SK-N-SH (cell line): ENCODE results near the gene MPPE1. TPM values are rescaled to one million over a fixed set of nuclear protein-coding genes. Genes with fewer than 3 reads are reported as not detected.

Experiments
- CTCF ChIA-PET: fragments of 300-600, 350-600 bp; formaldehyde crosslinking; extraction: SDS; loops from one replicate; lab custom pipeline; 2021; lab: Yijun Ruan, JAX
- POLR2A ChIA-PET: fragments of 350-600 bp; sonication (Branson Sonifier 250); formaldehyde crosslinking; extraction: SDS; loops from one replicate; lab custom pipeline; 2020; ENCODE audit warnings: antibody characterized with exemption, inconsistent platforms; lab: Yijun Ruan, JAX
- DNase-seq: peaks from one replicate; pipeline ENCODE4 v3.0.0; 2012
- H2AFZ ChIP-seq: fragments of 200-600 bp; sonication (generic); 2 replicates; pipeline ENCODE4 v1.8.1; 2016; ENCODE audit warnings: antibody characterized with exemption, mild to moderate bottlenecking, low read depth
- H3F3A ChIP-seq: fragments of 200-600 bp; sonication (generic); replicated peaks from 2 replicates; pipeline ENCODE3; 2016; ENCODE audit warnings: antibody characterized with exemption, mild to moderate bottlenecking; ENCODE audit not compliant: insufficient read depth
- H3K27ac ChIP-seq, 2 experiments: fragments of 200-500 bp in 1 of 2; fragments of 200-600 bp in 1 of 2; sonication (Bioruptor generic) in 1 of 2; sonication (generic), shearing (Covaris generic) in 1 of 2; 2 replicates each; pipeline versions ENCODE4 v1.5.1 to v1.6.1; 2014 to 2016; ENCODE audit warnings: low read depth in 2 of 2, inconsistent platforms in 1 of 2, low read length in 1 of 2, mild to moderate bottlenecking in 1 of 2, mixed read lengths in 1 of 2
- H3K27me3 ChIP-seq: fragments of 200-600 bp; sonication (generic), shearing (Covaris generic); 2 replicates; pipeline ENCODE4 v1.6.1; 2016; ENCODE audit warnings: mixed run types; ENCODE audit not compliant: insufficient read depth
- H3K36me3 ChIP-seq, 2 experiments: fragments of 200-500 bp in 1 of 2; fragments of 200-600 bp in 1 of 2; sonication (Bioruptor generic) in 1 of 2; sonication (generic) in 1 of 2; replicated peaks in 1 of 2; 2 replicates each; pipeline versions ENCODE3 to v1.5.1; 2014 to 2016; ENCODE audit warnings: low read length in 1 of 2, mild to moderate bottlenecking in 1 of 2; ENCODE audit not compliant: insufficient read depth in 2 of 2, control insufficient read depth in 1 of 2
- H3K4me1 ChIP-seq, 2 experiments: fragments of 200-500 bp in 1 of 2; fragments of 200-600 bp in 1 of 2; sonication (Bioruptor generic) in 1 of 2; sonication (generic), shearing (Covaris generic) in 1 of 2; 2 replicates each; pipeline versions ENCODE4 v1.5.1 to v1.6.1; 2014 to 2016; ENCODE audit warnings: low read depth in 1 of 2, low read length in 1 of 2, mixed run types in 1 of 2; ENCODE audit not compliant: insufficient read depth in 2 of 2, control insufficient read depth in 1 of 2
- H3K4me2 ChIP-seq: fragments of 200-600 bp; sonication (generic), shearing (Covaris generic); 2 replicates; pipeline ENCODE4 v1.6.1; 2017; ENCODE audit warnings: mixed run types
- H3K4me3 ChIP-seq, 2 experiments: fragments of 200-500 bp in 1 of 2; fragments of 200-600 bp in 1 of 2; sonication (Bioruptor generic) in 1 of 2; sonication (generic), shearing (Covaris generic) in 1 of 2; 2 replicates each; pipeline versions ENCODE4 v1.5.1 to v1.8.1; 2014 to 2016; ENCODE audit warnings: low read depth in 2 of 2, inconsistent platforms in 1 of 2, low read length in 1 of 2, mild to moderate bottlenecking in 1 of 2, mixed read lengths in 1 of 2, moderate library complexity in 1 of 2
- H3K79me2 ChIP-seq: fragments of 200-600 bp; sonication (generic); 2 replicates; pipeline ENCODE4 v1.8.1; 2017; ENCODE audit warnings: mild to moderate bottlenecking; ENCODE audit not compliant: insufficient read depth
- H3K9ac ChIP-seq: fragments of 200-600 bp; sonication (generic); 2 replicates; pipeline ENCODE4 v1.6.1; 2017; ENCODE audit warnings: mixed run types
- H3K9me2 ChIP-seq: fragments of 200-600 bp; sonication (generic); 2 replicates; pipeline ENCODE4 v1.6.1; 2017; ENCODE audit warnings: mixed run types
- H3K9me3 ChIP-seq: fragments of 200-600 bp; sonication (generic); 2 replicates; pipeline ENCODE4 v1.6.1; 2017; ENCODE audit warnings: mixed run types, mild to moderate bottlenecking, moderate library complexity
- H4K20me1 ChIP-seq: fragments of 200-600 bp; sonication (generic); 2 replicates; pipeline ENCODE4 v1.6.1; 2017; ENCODE audit warnings: mild to moderate bottlenecking, mixed run types; ENCODE audit not compliant: insufficient read depth
- ELF1 ChIP-seq: IDR thresholded peaks from 2 replicates; pipeline ENCODE4 v1.4.0; 2012
- EP300 ChIP-seq, 2 experiments: IDR thresholded peaks; 2 replicates each; pipeline versions ENCODE4 v1.4.0 to v1.6.1; 2012; ENCODE audit warnings: borderline replicate concordance in 1 of 2, low read depth in 1 of 2, low read length in 1 of 2
- EZH2phosphoT487 ChIP-seq: fragments of 200-600 bp; sonication (generic); IDR thresholded peaks from 2 replicates; pipeline ENCODE4 v1.6.1; 2017; ENCODE audit warnings: low read depth, mixed run types, mild to moderate bottlenecking, antibody characterized with exemption, moderate library complexity, borderline replicate concordance
- FOXJ3 ChIP-seq: sonication (generic); formaldehyde crosslinking; IDR thresholded peaks from 2 replicates; pipeline ENCODE4 v1.5.1; 2020; ENCODE audit warnings: mild to moderate bottlenecking, missing genetic modification reagents
- MXI1 ChIP-seq: IDR thresholded peaks from 2 replicates; pipeline ENCODE4 v1.6.1; 2012; ENCODE audit warnings: mild to moderate bottlenecking, low read depth, low read length, improper control_type of control experiment
- NFIC ChIP-seq: IDR thresholded peaks from 2 replicates; pipeline ENCODE4 v1.4.0; 2012; ENCODE audit warnings: borderline replicate concordance
- NRF1 ChIP-seq: IDR thresholded peaks from 2 replicates; pipeline ENCODE4 v1.6.1; 2012; ENCODE audit warnings: low read depth, mild to moderate bottlenecking, low read length
- RAD21 ChIP-seq: IDR thresholded peaks from 2 replicates; pipeline ENCODE4 v1.6.1; 2012; ENCODE audit warnings: mild to moderate bottlenecking, low read length
- RXRA ChIP-seq: IDR thresholded peaks from 2 replicates; pipeline ENCODE4 v1.4.0; 2012; ENCODE audit warnings: low read depth, mild to moderate bottlenecking, borderline replicate concordance
- TAF1 ChIP-seq: IDR thresholded peaks from 2 replicates; pipeline ENCODE4 v1.6.1; 2012; ENCODE audit warnings: low read depth, mild to moderate bottlenecking, low read length, moderate library complexity, borderline replicate concordance
- TCF12 ChIP-seq: IDR thresholded peaks from 2 replicates; pipeline ENCODE4 v1.4.0; 2012
- USF1 ChIP-seq: IDR thresholded peaks from 2 replicates; pipeline ENCODE4 v1.4.0; 2012; ENCODE audit warnings: low read depth, borderline replicate concordance
- WGBS: methylation state at CpG from one replicate; pipeline ENCODE4 v1.1.6; 2017; ENCODE audit warnings: low lambda C conversion rate; 5-methylcytosine and 5-hydroxymethylcytosine counted together
- polyA plus RNA-seq, 3 experiments: library from polyadenylated mRNA; depleted of rRNA; stranded (reverse); fragments of >200 nt; gene quantifications; 2 replicates each; pipeline ENCODE4 v1.2.3, GENCODE V29; 2012
- TF ChIP-seq, protein P1 (sequence below): IDR thresholded peaks from 2 replicates; pipeline ENCODE4; 2012
- TF ChIP-seq, protein P2 (sequence below): fragments of 150-350 bp; IDR thresholded peaks from 2 replicates; pipeline ENCODE4 v1.6.1; 2017; ENCODE audit warnings: antibody characterized with exemption, low read length, low read depth, borderline replicate concordance
- TF ChIP-seq, protein P3 (sequence below): IDR thresholded peaks from 2 replicates; pipeline ENCODE4 v1.4.0; 2012; ENCODE audit warnings: low read depth, borderline replicate concordance

MPPE1 gene
- polyA plus RNA-seq, 1 of the 3 experiments (the other 2 are of a cell fraction): 13.2 TPM

DNA sequence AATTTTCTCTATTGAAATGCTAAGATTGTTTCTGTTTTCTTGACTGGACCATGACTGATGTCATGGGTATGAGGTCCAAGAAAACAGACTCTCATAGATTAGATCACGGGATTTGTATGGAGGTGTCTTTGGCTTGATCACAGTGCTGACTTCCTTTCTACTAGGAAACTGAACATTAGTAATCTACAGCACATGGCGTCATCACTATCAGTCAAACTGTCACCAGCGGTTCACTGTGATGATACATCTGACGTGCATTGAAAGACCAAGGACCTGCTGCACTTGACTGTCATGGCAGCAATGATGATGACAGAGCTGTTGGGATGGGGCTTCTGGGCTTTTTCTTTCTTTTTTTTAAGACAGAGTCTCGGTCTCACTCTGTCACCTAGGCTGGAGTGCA is 45.0 kb upstream of the MPPE1 start:
- no peaks in the 10 kb centered on the region for H3K9me3 ChIP-seq
- POLR2A ChIA-PET: no interaction called here
- H3K4me3 ChIP-seq: no peak overlapping the region
- TF ChIP-seq MXI1 (no peak), TCF12 (no peak), RAD21 (no peak), ELF1 (no peak), TAF1 (no peak), FOXJ3 (CRISPR knock-in tag) (no peak), NFIC (no peak), EZH2phosphoT487 (no peak), RXRA (no peak), NRF1 (no peak), USF1 (no peak), EP300 (IDR thresholded peaks at IDR 0.05; ENCODE audit: borderline replicate concordance in 1 of 2, low read depth in 1 of 2, low read length in 1 of 2) (no peak)
- TF ChIP-seq, protein P1, sequence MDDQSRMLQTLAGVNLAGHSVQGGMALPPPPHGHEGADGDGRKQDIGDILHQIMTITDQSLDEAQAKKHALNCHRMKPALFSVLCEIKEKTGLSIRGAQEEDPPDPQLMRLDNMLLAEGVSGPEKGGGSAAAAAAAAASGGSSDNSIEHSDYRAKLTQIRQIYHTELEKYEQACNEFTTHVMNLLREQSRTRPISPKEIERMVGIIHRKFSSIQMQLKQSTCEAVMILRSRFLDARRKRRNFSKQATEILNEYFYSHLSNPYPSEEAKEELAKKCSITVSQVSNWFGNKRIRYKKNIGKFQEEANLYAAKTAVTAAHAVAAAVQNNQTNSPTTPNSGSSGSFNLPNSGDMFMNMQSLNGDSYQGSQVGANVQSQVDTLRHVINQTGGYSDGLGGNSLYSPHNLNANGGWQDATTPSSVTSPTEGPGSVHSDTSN: no peak
- TF ChIP-seq, protein P2, sequence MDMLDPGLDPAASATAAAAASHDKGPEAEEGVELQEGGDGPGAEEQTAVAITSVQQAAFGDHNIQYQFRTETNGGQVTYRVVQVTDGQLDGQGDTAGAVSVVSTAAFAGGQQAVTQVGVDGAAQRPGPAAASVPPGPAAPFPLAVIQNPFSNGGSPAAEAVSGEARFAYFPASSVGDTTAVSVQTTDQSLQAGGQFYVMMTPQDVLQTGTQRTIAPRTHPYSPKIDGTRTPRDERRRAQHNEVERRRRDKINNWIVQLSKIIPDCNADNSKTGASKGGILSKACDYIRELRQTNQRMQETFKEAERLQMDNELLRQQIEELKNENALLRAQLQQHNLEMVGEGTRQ: no peak
- TF ChIP-seq, protein P3, sequence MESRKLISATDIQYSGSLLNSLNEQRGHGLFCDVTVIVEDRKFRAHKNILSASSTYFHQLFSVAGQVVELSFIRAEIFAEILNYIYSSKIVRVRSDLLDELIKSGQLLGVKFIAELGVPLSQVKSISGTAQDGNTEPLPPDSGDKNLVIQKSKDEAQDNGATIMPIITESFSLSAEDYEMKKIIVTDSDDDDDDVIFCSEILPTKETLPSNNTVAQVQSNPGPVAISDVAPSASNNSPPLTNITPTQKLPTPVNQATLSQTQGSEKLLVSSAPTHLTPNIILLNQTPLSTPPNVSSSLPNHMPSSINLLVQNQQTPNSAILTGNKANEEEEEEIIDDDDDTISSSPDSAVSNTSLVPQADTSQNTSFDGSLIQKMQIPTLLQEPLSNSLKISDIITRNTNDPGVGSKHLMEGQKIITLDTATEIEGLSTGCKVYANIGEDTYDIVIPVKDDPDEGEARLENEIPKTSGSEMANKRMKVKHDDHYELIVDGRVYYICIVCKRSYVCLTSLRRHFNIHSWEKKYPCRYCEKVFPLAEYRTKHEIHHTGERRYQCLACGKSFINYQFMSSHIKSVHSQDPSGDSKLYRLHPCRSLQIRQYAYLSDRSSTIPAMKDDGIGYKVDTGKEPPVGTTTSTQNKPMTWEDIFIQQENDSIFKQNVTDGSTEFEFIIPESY: no peak
- H3K4me1 ChIP-seq: no peaks in the 10 kb centered on the region
- CTCF ChIA-PET: no interaction called here
- 27% methylated on average over 5 of the region's 5 CpGs for WGBS
- no peak overlapping the region for H3K27ac ChIP-seq
- no peak overlapping the region for H3K4me2 ChIP-seq
- no peak for DNase-seq
- H3K36me3 ChIP-seq: no peaks in the 10 kb centered on the region
- no peaks in the 10 kb centered on the region; the same call in 1 of the 2 replicates for H3K27me3 ChIP-seq
- no peaks in the 10 kb centered on the region for H4K20me1 ChIP-seq
- no peak overlapping the region for H3K9ac ChIP-seq
- no peak overlapping the region for H2AFZ ChIP-seq
- no peaks in the 10 kb centered on the region for H3F3A ChIP-seq
- no peaks in the 10 kb centered on the region for H3K79me2 ChIP-seq
- H3K9me2 ChIP-seq: no peaks in the 10 kb centered on the region
